Kidney (tissue), 14 donors: ENCODE measurements around the gene ZNF710. TPM values are rescaled to one million over a fixed set of nuclear protein-coding genes. Genes with fewer than 3 reads are reported as not detected.

Experiments used
- DNase-seq, 5 donors: peaks; one replicate each; pipeline ENCODE4 v3.0.0-alpha.2; 2013 to 2020
- FAIRE-seq: peaks from 2 replicates; lab custom pipeline; 2012; peaks lifted over from hg19 to GRCh38; lab: Jason Lieb, UNC
- H3K27ac ChIP-seq, 2 donors: one replicate each; pipeline ENCODE4 v1.7.0; 2013; ENCODE audit warnings: low read depth in 2 of 2, low read length in 2 of 2, inconsistent platforms in 1 of 2
- H3K27me3 ChIP-seq: one replicate; pipeline ENCODE4 v1.7.1; 2013; ENCODE audit warnings: low read length, inconsistent platforms; ENCODE audit not compliant: control insufficient read depth, insufficient read depth
- H3K36me3 ChIP-seq, 3 donors: one replicate each; pipeline versions ENCODE4 v1.7.0 to v1.7.1; 2013; ENCODE audit warnings: low read length in 3 of 3, control low read depth in 1 of 3, inconsistent platforms in 1 of 3; ENCODE audit not compliant: insufficient read depth in 3 of 3, control insufficient read depth in 2 of 3
- H3K4me1 ChIP-seq, 3 donors: one replicate each; pipeline versions ENCODE4 v1.7.0 to v1.7.1; 2013; ENCODE audit warnings: low read length in 3 of 3, inconsistent platforms in 1 of 3, low read depth in 1 of 3; ENCODE audit not compliant: control insufficient read depth in 2 of 3, insufficient read depth in 2 of 3
- H3K4me3 ChIP-seq, 3 donors: one replicate each; pipeline versions ENCODE4 v1.7.0 to v1.8.1; 2013; ENCODE audit warnings: low read length in 3 of 3, control low read depth in 1 of 3, inconsistent platforms in 1 of 3
- H3K9ac ChIP-seq, 3 donors: one replicate each; pipeline versions ENCODE4 v1.7.0 to v1.7.1; 2013; ENCODE audit warnings: low read length in 3 of 3, control low read depth in 1 of 3, inconsistent platforms in 1 of 3
- H3K9me3 ChIP-seq, 3 donors: one replicate each; pipeline versions ENCODE4 v1.7.0 to v1.7.1; 2013; ENCODE audit warnings: low read length in 3 of 3, control low read depth in 1 of 3, inconsistent platforms in 1 of 3; ENCODE audit not compliant: control insufficient read depth in 2 of 3, insufficient read depth in 1 of 3
- CTCF ChIP-seq: IDR thresholded peaks from 3 replicates; pipeline ENCODE4 v1.5.1; 2012; ENCODE audit warnings: mild to moderate bottlenecking, moderate library complexity, borderline replicate concordance; ENCODE audit not compliant: insufficient read depth; ENCODE audit errors: extremely low read depth
- intact Hi-C: fragments of 100-400 bp; cut with DNase I; formaldehyde crosslinking; loops from one replicate; pipeline ENCODE4 v1.11.1; 2022
- polyA plus RNA-seq: library from polyadenylated mRNA; stranded (reverse); fragments of 350-450 nt; fragmentation: Illumina TruSeq; extraction: RNeasy Lipid Tissue Mini Kit (QIAGEN cat#74804); gene quantifications from one replicate; pipeline ENCODE4 v1.2.3, GENCODE V29; 2014; ENCODE audit warnings: low read depth, low replicate concordance; ENCODE audit not compliant: insufficient read depth
- total RNA-seq: library from RNA; stranded (reverse); fragmentation: NEBNext Ultra II Directional; extraction: Animal tissue kit (Norgen Biotek cat#: 25700); gene quantifications from one replicate; pipeline ENCODE4 v1.2.1, GENCODE V29; 2021
- donor health status: control.
- donor health status: control.
- donor health status: control.
- donor health status: control.
- donor health status: control.
- donor health status: DM: yes; HTN: yes; CAD: no.
- donor health status: Normal renal cell carcinoma (clear cell type).

Gene ZNF710
- total and polyA plus RNA-seq, 2 donors from 2014 or later, result 11.0 to 17.0 TPM

GRCh38 chr15:89985111-89985510 is 16.0 kb upstream of the ZNF710 start:
- Histone ChIP-seq H3K27ac (no peak overlapping the region), H3K9me3 (peaks cover 0 to 5% (median 2%) of the 10 kb centered on the region in 3 donors), H3K4me1 (no peaks in the 10 kb centered on the region), H3K9ac (no peak overlapping the region), H3K4me3 (no peak overlapping the region), H3K36me3 (no peaks in the 10 kb centered on the region), H3K27me3 (no peaks in the 10 kb centered on the region)
- FAIRE-seq (no peak), DNase-seq (no peak)
- intact Hi-C loops, result no loop called here
- no peak for TF ChIP-seq CTCF

GRCh38 chr15:89991312-89991711 is 9.8 kb upstream of the ZNF710 start:
- DNase-seq (no peak), FAIRE-seq (no peak)
- no peak overlapping the region for H3K9ac ChIP-seq
- H3K9me3 ChIP-seq, result no peaks in the 10 kb centered on the region
- H3K4me3 ChIP-seq, result no peak overlapping the region
- intact Hi-C loops, result no loop called here
- no peak for TF ChIP-seq CTCF
- no peaks in the 10 kb centered on the region for H3K4me1 ChIP-seq
- no peaks in the 10 kb centered on the region for H3K36me3 ChIP-seq
- no peaks in the 10 kb centered on the region for H3K27me3 ChIP-seq
- no peak overlapping the region for H3K27ac ChIP-seq

GRCh38 chr15:89993349-89993748 is 7.8 kb upstream of the ZNF710 start:
- Histone ChIP-seq H3K27ac (no peak overlapping the region), H3K9me3 (no peaks in the 10 kb centered on the region), H3K4me3 (no peak overlapping the region), H3K4me1 (no peaks in the 10 kb centered on the region), H3K27me3 (no peaks in the 10 kb centered on the region), H3K36me3 (no peaks in the 10 kb centered on the region), H3K9ac (no peak overlapping the region)
- no peak for TF ChIP-seq CTCF
- DNase-seq (no peak), FAIRE-seq (no peak)
- intact Hi-C loops, result no loop called here

- H3K9ac ChIP-seq, result no peak overlapping the region
- intact Hi-C loops, result no loop called here
- H3K4me1 ChIP-seq, result no peaks in the 10 kb centered on the region
- no peaks in the 10 kb centered on the region for H3K36me3 ChIP-seq
- FAIRE-seq (no peak), DNase-seq (no peak)
- H3K4me3 ChIP-seq, result no peak overlapping the region
- TF ChIP-seq CTCF, result no peak
- H3K27me3 ChIP-seq, result no peaks in the 10 kb centered on the region
- no peak overlapping the region for H3K27ac ChIP-seq
- H3K9me3 ChIP-seq, result no peaks in the 10 kb centered on the region
Observed at GRCh38 chr15:89997079-89997478, 4.0 kb upstream of the ZNF710 start.
